ENCODE measurements around the gene GEMIN4. TPM values are rescaled to one million over a fixed set of nuclear protein-coding genes. Genes with fewer than 3 reads are reported as not detected.
"Not testable (repeated sequence)": the region's sequence is repeated elsewhere in the genome, so short reads cannot be mapped to it uniquely, and the experiment has no call there.

GEMIN4 gene
- total RNA-seq, 4 donors from 2014 or later, result 9.7 to 29.0 (median 17.0) TPM

DNA sequence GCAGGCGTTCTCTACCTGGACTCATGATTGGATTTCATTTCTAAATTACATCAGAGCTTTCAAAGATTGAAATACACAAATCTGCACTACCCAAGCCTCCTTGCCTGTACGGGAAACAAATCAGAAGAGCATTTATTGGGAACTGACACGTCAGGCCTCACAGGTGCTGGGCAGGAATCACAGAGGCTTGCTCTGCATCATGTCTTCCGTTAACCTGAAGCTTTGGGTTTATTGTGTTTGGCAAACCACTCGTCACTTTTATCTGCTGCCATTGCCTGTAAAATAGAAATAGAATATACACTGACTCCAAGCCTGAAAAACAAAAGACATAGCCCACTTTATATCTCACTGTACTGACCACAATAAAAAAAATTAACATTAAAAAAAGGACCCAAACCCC is 7.9 kb upstream of the GEMIN4 start:
- DNase-seq, result no peak
- intact Hi-C loops (cut with DNase I; ENCODE audit: low total_unique reads), result no loop called here
- Histone ChIP-seq H3K4me1 (no peaks in the 10 kb centered on the region), H3K36me3 (no peaks in the 10 kb centered on the region), H3K27ac (no peak overlapping the region), H3K9me3 (no peaks in the 10 kb centered on the region), H3K4me3 (no peak overlapping the region), H3K27me3 (no peaks in the 10 kb centered on the region)
- TF ChIP-seq POLR2A (IDR thresholded peaks at IDR 0.05), result no peak

DNA sequence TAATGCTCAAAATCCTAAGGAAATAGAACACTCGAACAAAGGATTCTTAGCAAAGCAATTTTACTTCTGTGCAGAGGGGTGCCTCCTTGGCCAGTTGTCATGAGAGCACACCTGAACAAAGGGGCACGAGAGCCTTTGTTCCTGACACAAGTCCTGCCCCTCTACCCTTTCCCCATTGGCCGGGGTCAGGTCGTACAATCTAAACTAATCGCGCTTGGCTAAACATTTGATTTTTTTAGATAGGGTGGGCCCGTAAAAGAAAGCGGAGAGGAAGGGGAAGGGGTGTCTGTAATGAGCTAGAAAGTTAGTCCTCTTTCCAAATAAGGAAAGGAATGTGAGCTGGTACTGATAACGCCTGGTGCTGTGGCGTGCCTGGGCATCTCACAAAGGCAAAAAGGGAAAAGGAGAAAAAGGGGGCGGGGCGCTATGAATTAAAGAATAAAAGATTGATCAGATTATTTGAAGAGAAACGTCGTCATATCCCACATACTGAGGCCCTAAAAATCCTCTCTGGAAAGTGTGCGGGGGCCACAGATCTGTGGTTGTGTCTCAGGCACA is 4.0 kb upstream of the GEMIN4 start:
- intact Hi-C loops (cut with DNase I; ENCODE audit: low total_unique reads); H3K4me1 ChIP-seq; H3K36me3 ChIP-seq; DNase-seq; H3K9me3 ChIP-seq; H3K27me3 ChIP-seq; H3K4me3 ChIP-seq: not testable (repeated sequence)
- H3K27ac ChIP-seq, result peak overlapping the region in 1 of 2 donors; percentile 8

DNA sequence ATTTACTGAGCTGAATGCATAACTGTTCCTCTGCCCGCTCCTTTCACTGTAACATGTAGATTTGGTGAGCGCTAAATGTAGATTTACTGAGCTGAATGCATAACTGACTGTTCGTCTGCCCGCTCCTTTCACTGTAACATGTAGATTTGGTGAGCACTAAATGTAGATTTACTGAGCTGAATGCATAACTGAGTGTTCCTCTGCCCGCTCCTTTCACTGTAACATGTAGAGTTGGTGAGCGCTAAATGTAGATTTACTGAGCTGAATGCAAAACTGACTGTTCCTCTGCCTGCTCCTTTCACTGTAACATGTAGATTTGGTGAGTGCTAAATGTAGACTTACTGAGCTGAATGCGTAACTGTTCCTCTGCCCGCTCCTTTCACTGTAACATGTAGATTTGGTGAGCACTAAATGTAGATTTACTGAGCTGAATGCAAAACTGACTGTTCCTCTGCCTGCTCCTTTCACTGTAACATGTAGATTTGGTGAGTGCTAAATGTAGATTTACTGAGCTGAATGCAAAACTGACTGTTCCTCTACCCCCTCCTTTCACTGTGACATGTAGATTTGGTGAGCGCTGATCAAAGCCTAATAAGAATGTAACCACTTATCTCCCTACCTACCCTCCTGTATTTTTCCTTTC is 3.4 kb upstream of the GEMIN4 start:
- DNase-seq; intact Hi-C loops (cut with DNase I; ENCODE audit: low total_unique reads); H3K27ac ChIP-seq: not testable (repeated sequence)

DNA sequence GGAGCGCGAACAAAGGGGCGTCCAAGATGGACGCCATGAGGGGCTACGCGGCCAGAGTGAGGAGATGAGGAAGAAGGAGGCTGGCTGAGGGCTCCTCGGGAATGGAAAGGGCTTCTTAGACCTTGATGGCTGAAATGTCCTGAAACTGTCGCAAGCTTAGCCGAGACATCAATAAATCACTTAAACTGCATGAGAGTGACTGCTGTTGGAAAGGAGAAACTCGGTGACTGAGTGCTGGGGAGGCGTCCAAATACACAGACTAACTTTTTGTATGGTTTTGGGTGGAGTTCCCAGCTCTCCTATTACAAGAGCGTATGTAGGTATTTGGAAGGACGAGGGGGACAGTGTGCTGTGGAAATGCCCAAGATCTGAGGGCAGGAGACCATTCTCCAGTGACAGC is 1.4 kb upstream of the GEMIN4 start:
- H3K36me3 ChIP-seq, result no peaks in the 10 kb centered on the region
- intact Hi-C loops (cut with DNase I; ENCODE audit: low total_unique reads), result no loop called here
- H3K4me1 ChIP-seq, result peaks cover 0 to 14% of the 10 kb centered on the region in 2 donors
- H3K9me3 ChIP-seq, result no peaks in the 10 kb centered on the region
- TF ChIP-seq, protein P1, sequence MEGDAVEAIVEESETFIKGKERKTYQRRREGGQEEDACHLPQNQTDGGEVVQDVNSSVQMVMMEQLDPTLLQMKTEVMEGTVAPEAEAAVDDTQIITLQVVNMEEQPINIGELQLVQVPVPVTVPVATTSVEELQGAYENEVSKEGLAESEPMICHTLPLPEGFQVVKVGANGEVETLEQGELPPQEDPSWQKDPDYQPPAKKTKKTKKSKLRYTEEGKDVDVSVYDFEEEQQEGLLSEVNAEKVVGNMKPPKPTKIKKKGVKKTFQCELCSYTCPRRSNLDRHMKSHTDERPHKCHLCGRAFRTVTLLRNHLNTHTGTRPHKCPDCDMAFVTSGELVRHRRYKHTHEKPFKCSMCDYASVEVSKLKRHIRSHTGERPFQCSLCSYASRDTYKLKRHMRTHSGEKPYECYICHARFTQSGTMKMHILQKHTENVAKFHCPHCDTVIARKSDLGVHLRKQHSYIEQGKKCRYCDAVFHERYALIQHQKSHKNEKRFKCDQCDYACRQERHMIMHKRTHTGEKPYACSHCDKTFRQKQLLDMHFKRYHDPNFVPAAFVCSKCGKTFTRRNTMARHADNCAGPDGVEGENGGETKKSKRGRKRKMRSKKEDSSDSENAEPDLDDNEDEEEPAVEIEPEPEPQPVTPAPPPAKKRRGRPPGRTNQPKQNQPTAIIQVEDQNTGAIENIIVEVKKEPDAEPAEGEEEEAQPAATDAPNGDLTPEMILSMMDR (IDR thresholded peaks at IDR 0.05), result no peak
- TF ChIP-seq POLR2A (IDR thresholded peaks at IDR 0.05), result no peak
- H3K4me3 ChIP-seq, result no peak overlapping the region
- no peak overlapping the region for H3K27ac ChIP-seq
- H3K27me3 ChIP-seq, result no peaks in the 10 kb centered on the region
- no peak for DNase-seq

More for the DNA sequence above, 3.4 kb upstream of the GEMIN4 start:
- H3K27me3 ChIP-seq, H3K4me3 ChIP-seq, H3K9me3 ChIP-seq, H3K4me1 ChIP-seq, H3K36me3 ChIP-seq: not testable (repeated sequence)

DNA sequence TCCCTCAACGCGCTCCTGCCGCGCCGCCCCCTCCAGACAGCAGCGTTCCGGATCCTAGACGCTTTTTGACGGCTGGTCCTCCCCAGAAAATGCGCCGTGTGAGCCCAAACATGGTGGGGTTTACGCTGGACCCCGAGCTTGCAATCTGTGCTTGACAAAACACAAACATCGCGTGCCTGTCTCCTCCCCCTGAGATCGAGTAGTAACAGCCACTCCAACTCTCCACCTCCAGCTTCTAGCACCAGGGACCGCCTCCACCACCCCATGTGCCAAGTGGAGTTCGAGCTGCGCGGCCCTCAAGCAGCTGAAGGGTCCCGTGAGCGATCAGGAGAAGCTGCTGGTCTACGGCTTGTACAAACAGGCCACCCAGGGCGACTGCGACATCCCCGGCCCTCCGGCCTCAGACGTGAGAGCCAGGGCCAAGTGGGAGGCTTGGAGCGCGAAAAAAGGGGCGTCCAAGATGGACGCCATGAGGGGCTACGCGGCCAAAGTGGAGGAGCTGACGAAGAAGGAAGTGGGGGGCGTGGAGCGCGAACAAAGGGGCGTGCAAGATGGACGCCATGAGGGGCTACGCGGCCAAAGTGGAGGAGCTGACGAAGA is 656 bp upstream of the GEMIN4 start:
- no peak for TF ChIP-seq POLR2A (IDR thresholded peaks at IDR 0.05)
- TF ChIP-seq, protein P1 (IDR thresholded peaks at IDR 0.05), result no peak
- Histone ChIP-seq H3K4me1 (peaks cover 0 to 14% of the 10 kb centered on the region in 2 donors), H3K27me3 (no peaks in the 10 kb centered on the region), H3K9me3 (no peaks in the 10 kb centered on the region), H3K36me3 (no peaks in the 10 kb centered on the region), H3K4me3 (peak overlapping the region; percentile 59 to 75), H3K27ac (peak overlapping the region; percentile 75 to 91)
- intact Hi-C loops (cut with DNase I; ENCODE audit: low total_unique reads), result no loop called here
- DNase-seq, result peak; percentile 78 to 80

DNA sequence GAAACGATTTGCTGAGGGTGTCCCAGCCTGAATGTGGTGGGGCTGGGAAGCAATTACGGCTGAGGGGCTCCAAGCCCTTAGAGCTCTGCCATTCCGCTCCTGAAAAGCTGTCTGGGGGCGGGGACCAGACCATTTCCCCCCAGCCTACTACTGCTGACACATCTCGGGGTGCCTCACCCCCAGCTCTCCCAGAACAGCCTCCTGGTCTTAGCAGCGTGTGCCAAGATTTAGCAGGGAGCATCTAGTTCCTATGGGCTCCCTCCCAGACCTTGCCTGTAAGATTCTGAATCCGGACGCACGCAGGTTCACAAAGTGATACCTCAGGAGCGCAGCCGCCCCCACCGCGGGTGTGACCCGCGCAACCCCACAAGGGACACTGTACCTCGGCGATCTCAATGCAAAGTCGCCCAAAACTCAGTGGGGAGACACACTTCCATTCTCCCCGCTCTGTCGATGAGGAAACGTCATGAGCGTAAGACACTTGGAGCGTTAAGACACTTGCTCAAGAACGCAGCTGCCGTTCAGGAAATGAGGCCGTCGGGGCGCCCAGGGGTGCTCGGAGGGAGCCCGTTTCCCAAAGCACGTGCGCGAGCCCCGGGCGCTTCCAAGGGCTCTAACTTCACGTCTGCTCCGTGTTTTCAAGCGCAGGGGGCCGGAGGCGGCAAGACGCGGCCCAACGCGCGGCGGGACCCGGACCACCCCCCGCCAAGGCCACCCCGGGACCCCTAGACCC is 629 bp downstream of the GEMIN4 start:
- Histone ChIP-seq H3K4me3 (peak overlapping the region; percentile 59 to 75), H3K27ac (peak overlapping the region; percentile 75 to 91), H3K36me3 (no peaks in the 10 kb centered on the region), H3K4me1 (peaks cover 0 to 14% of the 10 kb centered on the region in 2 donors), H3K9me3 (no peaks in the 10 kb centered on the region), H3K27me3 (no peaks in the 10 kb centered on the region)
- DNase-seq, result peak in 1 of 2 donors; percentile 44
- intact Hi-C loops (cut with DNase I; ENCODE audit: low total_unique reads), result no loop called here
- TF ChIP-seq POLR2A (IDR thresholded peaks at IDR 0.05), result no peak

Measured in uterus (tissue), 4 donors.